Skin epidermis (tissue), 12 donors: ENCODE measurements around the gene CD14.
"Not testable (repeated sequence)": the region's sequence is repeated elsewhere in the genome, so short reads cannot be mapped to it uniquely, and the experiment has no call there.

ENCODE experiments used
- H3K27ac ChIP-seq, 21 experiments: fragments of 200-600 bp; sonication (generic) in 11 of 21; one replicate each; pipeline ENCODE4 v1.5.0; 2020; ENCODE audit warnings: mild to moderate bottlenecking in 3 of 21, inconsistent platforms in 2 of 21, moderate library complexity in 2 of 21
- H3K4me3 ChIP-seq, 7 experiments: fragments of 200-600 bp; sonication (generic) in 2 of 7; one replicate each; pipeline ENCODE4 v1.5.0; 2020; ENCODE audit warnings: inconsistent platforms in 2 of 7, mild to moderate bottlenecking in 2 of 7, moderate library complexity in 1 of 7

CD14 gene

DNA sequence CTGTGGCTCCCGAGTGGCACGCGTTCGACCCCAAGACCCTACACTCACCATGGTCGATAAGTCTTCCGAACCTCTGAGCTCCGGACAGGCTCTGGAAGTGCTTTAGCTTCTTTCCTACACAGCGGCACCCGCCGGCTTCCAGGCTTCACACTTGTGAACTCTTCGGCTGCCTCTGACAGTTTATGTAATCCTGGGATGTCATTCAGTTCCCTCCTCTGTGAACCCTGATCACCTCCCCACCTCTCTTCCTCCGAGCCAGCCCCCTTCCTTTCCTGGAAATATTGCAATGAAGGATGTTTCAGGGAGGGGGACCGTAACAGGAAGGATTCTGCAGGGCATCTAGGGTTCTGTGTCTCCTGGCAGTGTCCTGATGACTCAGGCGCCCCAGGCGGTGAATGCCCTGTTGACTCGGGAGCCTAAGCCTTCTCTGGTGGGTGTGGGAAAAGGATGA, at the start of gene CD14:
Gene CD14 (minus strand): TSS at position 155 of the 451 bp plus-strand sequence. CDS start 104 bp downstream, at position 51.
- Histone ChIP-seq H3K27ac (peak within 1 kb of the TSS; percentile 18 to 86 (median 74)), H3K4me3 (peak within 1 kb of the TSS; percentile 27 to 41 (median 35))

DNA sequence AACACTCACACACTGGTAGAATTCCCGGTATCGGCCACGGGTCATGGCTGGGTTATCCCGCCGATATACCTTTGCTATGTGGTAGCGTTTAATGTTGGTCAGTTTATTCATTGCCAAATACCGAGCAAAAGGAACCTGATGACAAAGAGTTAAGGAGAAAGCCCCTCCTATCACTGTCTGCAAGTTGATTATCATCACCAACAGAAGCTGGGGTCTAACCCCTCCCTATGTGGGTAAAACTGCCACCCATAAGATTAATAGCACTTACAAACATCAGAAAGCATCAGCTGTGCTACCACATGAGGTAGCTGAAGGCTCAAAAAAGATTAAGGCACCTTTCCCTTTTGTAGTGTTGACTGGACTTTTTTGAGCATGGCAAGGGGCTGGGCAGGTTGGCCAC, 46.0 kb upstream of the CD14 start:
- Histone ChIP-seq H3K27ac (no peak overlapping the region), H3K4me3 (no peak overlapping the region)

DNA sequence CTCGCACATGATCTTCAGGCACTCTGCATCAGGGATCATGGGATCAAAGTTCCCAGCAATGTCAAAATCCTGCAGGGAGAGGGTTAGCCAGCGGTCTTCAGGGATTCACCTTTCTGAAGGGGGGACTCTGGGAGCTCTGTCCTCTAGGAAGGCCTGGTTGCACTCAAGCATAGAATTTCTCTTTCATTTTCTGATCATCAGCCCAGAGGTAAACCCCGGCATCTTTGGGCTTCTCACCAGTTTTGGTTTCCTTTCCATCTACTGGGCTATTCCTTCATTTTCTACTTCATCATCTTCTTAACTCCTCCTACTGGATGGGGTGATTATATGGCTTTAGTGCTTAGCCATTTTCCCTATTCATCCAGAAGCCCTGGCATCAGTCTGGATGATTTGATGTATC, 45.0 kb upstream of the CD14 start:
- Histone ChIP-seq H3K4me3 (no peak overlapping the region), H3K27ac (no peak overlapping the region)

- H3K27ac ChIP-seq, result no peak overlapping the region
- H3K4me3 ChIP-seq, result no peak overlapping the region
Measured at GRCh38 chr5:140674629-140675028, 41.7 kb upstream of the CD14 start.

GRCh38 chr5:140674211-140674610, 41.2 kb upstream of the CD14 start:
- Histone ChIP-seq H3K4me3 (no peak overlapping the region), H3K27ac (no peak overlapping the region)

GRCh38 chr5:140673187-140673976, 40.4 kb upstream of the CD14 start, which contains the start of gene DND1:
TSS of gene DND1 (minus strand) at chr5:140673576. CDS start at chr5:140673542, 34 bp downstream.
- H3K4me3 ChIP-seq, result peak within 1 kb of the TSS in 1 of 7 experiments; percentile 10

GRCh38 chr5:140672455-140673186, 39.6 kb upstream of the CD14 start:
- H3K27ac ChIP-seq, result no peak overlapping the region
- peak overlapping the region in 1 of 7 experiments; percentile 10 for H3K4me3 ChIP-seq

More at GRCh38 chr5:140673187-140673976, 40.4 kb upstream of the CD14 start, which contains the start of gene DND1:
- H3K27ac ChIP-seq, result no peak within 1 kb of the TSS

GRCh38 chr5:140671472-140672125, 38.6 kb upstream of the CD14 start:
- no peak overlapping the region for H3K4me3 ChIP-seq
- H3K27ac ChIP-seq, result no peak overlapping the region

GRCh38 chr5:140671035-140671434, 38.1 kb upstream of the CD14 start:
- H3K4me3 ChIP-seq, H3K27ac ChIP-seq: not testable (repeated sequence)

GRCh38 chr5:140664359-140665119, 31.6 kb upstream of the CD14 start, which contains the start of gene WDR55:
TSS of gene WDR55 (plus strand) at chr5:140664904. CDS start at chr5:140664913, 9 bp downstream.
- Histone ChIP-seq H3K27ac (peak within 1 kb of the TSS; percentile 62 to 97 (median 89)), H3K4me3 (peak within 1 kb of the TSS; percentile 68 to 98 (median 94))

GRCh38 chr5:140664030-140664358, 31.0 kb upstream of the CD14 start:
- H3K27ac ChIP-seq, result peak overlapping the region; percentile 62 to 97 (median 89)
- H3K4me3 ChIP-seq, result peak overlapping the region; percentile 68 to 98 (median 94)

- H3K27ac ChIP-seq, result not testable (repeated sequence)
Measured at GRCh38 chr5:140660371-140660770, 27.4 kb upstream of the CD14 start.

DNA sequence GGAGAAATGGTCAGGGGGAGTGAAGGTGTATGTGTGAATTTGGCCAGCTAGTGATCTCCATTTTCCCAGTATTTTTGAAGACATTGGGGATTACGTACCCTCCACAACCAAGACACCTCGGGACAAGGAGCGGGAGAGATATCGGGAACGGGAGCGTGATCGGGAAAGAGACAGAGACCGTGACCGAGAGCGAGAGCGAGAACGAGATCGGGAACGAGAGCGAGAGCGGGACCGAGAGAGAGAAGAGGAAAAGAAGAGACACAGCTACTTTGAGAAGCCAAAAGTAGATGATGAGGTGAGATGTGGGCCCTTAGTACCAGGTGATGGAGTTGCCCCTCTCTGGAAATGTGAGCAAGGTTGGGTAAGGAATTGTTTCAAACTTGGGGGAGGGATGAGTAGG, 25.9 kb upstream of the CD14 start:
- Histone ChIP-seq H3K27ac (no peak overlapping the region), H3K4me3 (no peak overlapping the region)

More at GRCh38 chr5:140660371-140660770, 27.4 kb upstream of the CD14 start:
- H3K4me3 ChIP-seq, result not testable (repeated sequence)

DNA sequence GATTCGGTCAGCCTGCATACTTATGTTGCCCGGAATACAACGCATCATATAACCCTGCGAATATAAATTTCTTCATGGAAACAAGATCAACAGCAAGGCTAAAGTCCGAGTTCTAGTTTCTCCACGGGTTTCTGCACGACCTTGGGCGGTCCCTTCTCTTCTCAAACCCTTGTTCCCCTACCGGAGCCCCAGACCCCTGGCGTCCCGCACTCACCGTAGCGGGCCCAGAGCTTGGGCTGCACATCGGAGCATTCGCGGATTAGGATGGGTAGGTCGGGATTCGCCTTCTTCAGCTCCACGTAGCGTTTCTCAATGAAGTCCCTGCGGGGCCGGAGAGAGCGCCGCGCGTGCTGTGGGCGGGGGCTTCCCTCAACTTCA, 14.1 kb upstream of the CD14 start:
- Histone ChIP-seq H3K4me3 (peak overlapping the region; percentile 70 to 93 (median 89)), H3K27ac (peak overlapping the region in 20 of 21 experiments; percentile 72 to 88 (median 84))

DNA sequence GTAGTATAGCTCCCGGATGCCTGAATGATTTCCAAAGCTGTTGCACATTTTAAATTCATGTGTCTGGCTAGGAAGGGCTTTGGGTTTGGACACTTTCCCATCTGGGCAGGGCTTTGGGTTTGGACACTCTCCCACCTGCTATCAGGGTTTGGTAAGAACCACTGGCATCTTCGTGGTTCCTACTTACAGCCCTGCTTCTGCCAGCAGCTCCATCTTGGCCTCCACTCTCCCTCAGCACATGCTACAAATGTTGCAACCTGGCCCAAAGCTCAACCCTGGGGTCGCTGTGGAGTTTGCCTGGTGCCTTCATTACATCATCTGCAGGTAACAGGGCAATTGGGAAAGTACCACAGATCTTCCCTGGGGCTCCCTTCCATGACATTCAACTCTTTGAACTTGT, 9.7 kb upstream of the CD14 start:
- Histone ChIP-seq H3K27ac (no peak overlapping the region), H3K4me3 (no peak overlapping the region)

DNA sequence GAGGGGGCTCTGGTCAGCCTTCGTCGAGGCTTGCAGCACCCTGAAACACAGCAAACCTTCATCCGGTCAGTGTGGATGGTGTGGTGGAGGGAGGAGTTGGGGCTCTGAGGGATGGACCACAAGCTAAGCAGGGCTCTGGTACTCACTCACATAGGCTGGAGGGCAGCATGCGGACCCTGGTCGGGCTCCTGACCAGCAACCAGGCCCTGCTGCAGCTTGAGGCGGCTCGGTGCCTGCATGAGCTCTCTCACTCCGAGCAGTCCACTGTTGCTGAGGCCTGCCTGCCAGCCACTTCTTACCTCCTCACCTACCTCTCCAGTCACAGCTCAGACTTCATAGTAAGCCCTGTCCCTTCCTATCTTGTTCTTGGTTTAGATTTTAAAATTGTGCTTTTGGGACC, 8.7 kb upstream of the CD14 start:
- H3K4me3 ChIP-seq, result no peak overlapping the region

DNA sequence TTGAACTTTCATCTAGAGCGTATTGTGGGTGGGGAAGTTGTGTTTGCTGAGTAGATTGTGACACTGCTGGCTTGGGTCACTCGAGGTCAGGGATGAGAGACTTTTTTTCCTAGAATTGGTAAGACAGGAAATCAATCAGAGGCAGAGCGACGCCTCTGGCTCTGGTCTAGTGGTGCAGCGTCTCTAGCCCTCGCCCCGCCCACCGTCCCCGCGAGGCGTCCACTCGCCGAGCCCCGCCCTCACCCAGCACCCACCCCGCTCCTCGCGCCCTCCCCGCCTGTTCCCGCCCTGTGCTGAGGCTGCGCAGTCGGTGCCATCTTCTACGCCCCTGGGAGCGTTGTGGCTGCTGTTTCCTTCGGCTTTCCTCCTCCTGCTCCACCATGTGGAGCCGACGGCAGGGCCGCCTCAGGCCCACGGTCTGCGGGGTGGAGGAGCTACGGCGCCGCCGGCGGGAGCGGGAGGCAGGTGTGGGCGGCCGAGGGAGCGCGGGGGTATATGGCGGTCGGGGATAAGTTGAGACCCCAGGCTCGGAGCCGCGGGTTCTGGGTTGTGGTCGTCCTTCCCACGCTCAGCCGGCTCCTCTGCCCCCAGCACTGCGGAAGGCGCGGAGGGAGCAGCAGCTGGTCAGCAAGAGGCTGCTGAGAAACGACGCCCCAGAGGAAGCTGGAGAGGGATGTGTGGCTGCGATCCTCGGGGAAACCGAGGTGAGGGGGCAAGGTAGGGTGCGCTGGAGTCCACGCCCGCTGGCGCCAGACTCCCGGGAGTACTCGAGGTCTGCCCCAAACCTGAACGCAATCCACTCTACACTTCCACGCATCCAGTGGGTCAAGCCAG, 6.4 kb upstream of the CD14 start, which contains the start of gene TMCO6:
Gene TMCO6 (plus strand): TSS at position 304 of the 834 bp plus-strand sequence. CDS start 77 bp downstream, at position 381.
- H3K27ac ChIP-seq, result peak within 1 kb of the TSS; percentile 69 to 97 (median 90)
- H3K4me3 ChIP-seq, result peak within 1 kb of the TSS; percentile 45 to 87 (median 62)

More for the DNA sequence above, 8.7 kb upstream of the CD14 start:
- H3K27ac ChIP-seq, result no peak overlapping the region

DNA sequence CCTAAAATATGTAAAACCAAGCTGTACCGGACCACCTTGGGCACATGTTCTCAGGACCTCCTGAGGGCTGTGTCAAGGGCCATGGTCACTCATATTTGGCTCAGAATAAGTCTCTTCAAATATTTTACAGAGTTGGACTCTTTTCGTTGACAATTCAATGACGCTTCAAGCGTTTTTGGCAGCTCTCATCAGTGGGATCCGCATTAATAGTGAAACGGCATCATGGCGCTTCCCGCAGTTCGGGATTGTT, 5.8 kb upstream of the CD14 start:
- Histone ChIP-seq H3K4me3 (peak overlapping the region; percentile 45 to 87 (median 62)), H3K27ac (peak overlapping the region in 19 of 21 experiments; percentile 76 to 97 (median 90))
